K562 (cell line): ENCODE results near the gene ADRM1.

ENCODE experiments used
- CBX3 ChIP-seq, 2 experiments: IDR thresholded peaks; 1 replicate in 1 of 2; 2 replicates in 1 of 2; pipeline ENCODE4 v1.6.1; 2012; ENCODE audit warnings: inconsistent platforms in 2 of 2, low read length in 2 of 2, borderline replicate concordance in 1 of 2, control low read depth in 1 of 2
- CTCF ChIP-seq, 3 experiments: IDR thresholded peaks in 2 of 3; conservative IDR thresholded peaks in 1 of 3; 2 replicates each; pipeline ENCODE4 v1.5.1; 2011 to 2012; ENCODE audit warnings: low read length in 3 of 3, mild to moderate bottlenecking in 3 of 3, control low read depth in 2 of 3, improper control_type of control experiment in 1 of 3, inconsistent platforms in 1 of 3, low read depth in 1 of 3, mixed read lengths in 1 of 3, moderate library complexity in 1 of 3; ENCODE audit not compliant: insufficient read depth in 2 of 3
- EZH2 ChIP-seq: IDR thresholded peaks from 2 replicates; pipeline ENCODE4 v1.6.1; 2012; ENCODE audit warnings: low read depth, mild to moderate bottlenecking, inconsistent platforms, low read length, borderline replicate concordance
- GABPB1 ChIP-seq: sonication (generic); formaldehyde crosslinking; IDR thresholded peaks from 2 replicates; pipeline ENCODE4 v1.8.0; 2022; ENCODE audit warnings: mild to moderate bottlenecking, missing genetic modification reagents
- HMGXB4 ChIP-seq: sonication (generic); formaldehyde crosslinking; IDR thresholded peaks from 2 replicates; pipeline ENCODE4 v1.8.1; 2023; ENCODE audit warnings: mild to moderate bottlenecking, missing genetic modification reagents
- MXI1 ChIP-seq: IDR thresholded peaks from 2 replicates; pipeline ENCODE4 v1.6.1; 2011; ENCODE audit warnings: low read depth, mild to moderate bottlenecking, improper control_type of control experiment, low read length
- POLR2A ChIP-seq: fragments of 450-650 bp; conservative IDR thresholded peaks from 2 replicates; pipeline ENCODE4 v1.6.1; 2016
- TAF1 ChIP-seq: IDR thresholded peaks from 2 replicates; pipeline ENCODE4 v1.6.1; 2011; ENCODE audit warnings: mild to moderate bottlenecking, low read length, moderate library complexity; ENCODE audit not compliant: insufficient read depth, control insufficient read depth, severe bottlenecking; ENCODE audit errors: extremely low read depth
- TBP ChIP-seq: optimal IDR thresholded peaks from 2 replicates; pipeline ENCODE3; 2011; ENCODE audit warnings: low read depth, low read length, improper control_type of control experiment
- ZNF197 ChIP-seq: fragments of 200-800 bp; sonication (Bioruptor generic); IDR thresholded peaks from 2 replicates; pipeline ENCODE4 v1.6.1; 2016; ENCODE audit warnings: low read depth, missing genetic modification characterization, missing compliant biosample characterization
- ZNF324 ChIP-seq: fragments of 250-450 bp; sonication (Bioruptor Pico); IDR thresholded peaks from 2 replicates; pipeline ENCODE4 v1.4.0; 2020; ENCODE audit warnings: mild to moderate bottlenecking
- ZNF347 ChIP-seq: fragments of 450-650 bp; formaldehyde crosslinking; IDR thresholded peaks from 2 replicates; pipeline ENCODE4 v1.4.0; 2020; ENCODE audit warnings: low read depth, mild to moderate bottlenecking, moderate library complexity

- TF ChIP-seq ZNF347 (CRISPR knock-in tag) (no peak), EZH2 (no peak), CTCF (IDR thresholded peaks at IDR 0.05 in 2 of 3, conservative IDR thresholded peaks at IDR 0.05 in 1 of 3; ENCODE audit: insufficient read depth in 2 of 3, low read depth in 1 of 3, low read length in 3 of 3) (no peak), TAF1 (no peak), GABPB1 (CRISPR knock-in tag) (no peak), HMGXB4 (CRISPR knock-in tag) (no peak), ZNF324 (CRISPR knock-in tag) (no peak), TBP (no peak), ZNF197 (CRISPR knock-in tag) (no peak), CBX3 (IDR thresholded peaks at IDR 0.05; ENCODE audit: borderline replicate concordance in 1 of 2, low read length in 2 of 2) (no peak), MXI1 (no peak), POLR2A (no peak)
Measured at GRCh38 chr20:62287129-62287528, 15.7 kb upstream of the ADRM1 start.
